GM23338 (cell line): ENCODE measurements around the gene HARS1. TPM values are rescaled to one million over a fixed set of nuclear protein-coding genes. Genes with fewer than 3 reads are reported as not detected.

Experiments
- CREB1 ChIP-seq: fragments of 250-450 bp; sonication (Bioruptor Pico); IDR thresholded peaks from 2 replicates; pipeline ENCODE4 v1.5.0; 2020; ENCODE audit warnings: low read depth, mild to moderate bottlenecking, moderate library complexity
- EZH2 ChIP-seq: fragments of 200-600 bp; sonication (generic); IDR thresholded peaks from one replicate; pipeline ENCODE4 v1.8.0; 2017; ENCODE audit warnings: antibody characterized with exemption, mild to moderate bottlenecking, low read depth; ENCODE audit not compliant: unreplicated experiment
- EZH2phosphoT487 ChIP-seq: fragments of 200-600 bp; sonication (generic); IDR thresholded peaks from one replicate; pipeline ENCODE4 v1.8.1; 2018; ENCODE audit warnings: antibody characterized with exemption; ENCODE audit not compliant: unreplicated experiment
- JUNB ChIP-seq: IDR thresholded peaks from one replicate; pipeline ENCODE4 v1.6.1; 2016; ENCODE audit warnings: antibody characterized with exemption; ENCODE audit not compliant: unreplicated experiment
- POLR2AphosphoS5 ChIP-seq: IDR thresholded peaks from 2 replicates; pipeline ENCODE4 v1.6.1; 2016; ENCODE audit warnings: antibody characterized with exemption, low read depth
- STAT1 ChIP-seq: IDR thresholded peaks from one replicate; pipeline ENCODE4 v1.6.1; 2016; ENCODE audit warnings: antibody characterized with exemption; ENCODE audit not compliant: unreplicated experiment
- ZNF331 ChIP-seq: fragments of 250-450 bp; sonication (Bioruptor Pico); IDR thresholded peaks from 2 replicates; pipeline ENCODE4 v1.5.0; 2020; ENCODE audit warnings: low read depth, mild to moderate bottlenecking, moderate library complexity
- ZNF462 ChIP-seq: fragments of 250-450 bp; sonication (Bioruptor Pico); IDR thresholded peaks from 2 replicates; pipeline ENCODE4 v1.5.0; 2020; ENCODE audit warnings: mild to moderate bottlenecking, moderate library complexity
- polyA plus RNA-seq: library from polyadenylated mRNA; unstranded; fragments of >200 nt; fragmentation: Nextera tagmentation; extraction: Ambion mirVana; gene quantifications from 2 replicates; pipeline ENCODE4 v1.2.1, GENCODE V29; 2016
- total RNA-seq: library from RNA; depleted of rRNA; stranded (reverse); fragments of >200 nt; shearing (Covaris generic); gene quantifications from 2 replicates; pipeline ENCODE4 v1.2.3, GENCODE V29; 2014
- TF ChIP-seq, protein P1 (sequence below): IDR thresholded peaks from one replicate; pipeline ENCODE4 v1.6.1; 2018; ENCODE audit warnings: antibody characterized with exemption; ENCODE audit not compliant: unreplicated experiment
- TF ChIP-seq, protein P2 (sequence below): IDR thresholded peaks from 2 replicates; pipeline ENCODE4 v1.6.1; 2016; ENCODE audit warnings: antibody characterized with exemption

HARS1 gene
- total and polyA plus RNA-seq, 2 experiments from 2014 or later, result 51.6 to 57.8 TPM

- TF ChIP-seq ZNF462 (CRISPR knock-in tag) (no peak), JUNB (no peak), EZH2phosphoT487 (no peak), EZH2 (no peak), ZNF331 (no peak), POLR2AphosphoS5 (no peak), CREB1 (CRISPR knock-in tag) (no peak), STAT1 (no peak)
- TF ChIP-seq, protein P1, sequence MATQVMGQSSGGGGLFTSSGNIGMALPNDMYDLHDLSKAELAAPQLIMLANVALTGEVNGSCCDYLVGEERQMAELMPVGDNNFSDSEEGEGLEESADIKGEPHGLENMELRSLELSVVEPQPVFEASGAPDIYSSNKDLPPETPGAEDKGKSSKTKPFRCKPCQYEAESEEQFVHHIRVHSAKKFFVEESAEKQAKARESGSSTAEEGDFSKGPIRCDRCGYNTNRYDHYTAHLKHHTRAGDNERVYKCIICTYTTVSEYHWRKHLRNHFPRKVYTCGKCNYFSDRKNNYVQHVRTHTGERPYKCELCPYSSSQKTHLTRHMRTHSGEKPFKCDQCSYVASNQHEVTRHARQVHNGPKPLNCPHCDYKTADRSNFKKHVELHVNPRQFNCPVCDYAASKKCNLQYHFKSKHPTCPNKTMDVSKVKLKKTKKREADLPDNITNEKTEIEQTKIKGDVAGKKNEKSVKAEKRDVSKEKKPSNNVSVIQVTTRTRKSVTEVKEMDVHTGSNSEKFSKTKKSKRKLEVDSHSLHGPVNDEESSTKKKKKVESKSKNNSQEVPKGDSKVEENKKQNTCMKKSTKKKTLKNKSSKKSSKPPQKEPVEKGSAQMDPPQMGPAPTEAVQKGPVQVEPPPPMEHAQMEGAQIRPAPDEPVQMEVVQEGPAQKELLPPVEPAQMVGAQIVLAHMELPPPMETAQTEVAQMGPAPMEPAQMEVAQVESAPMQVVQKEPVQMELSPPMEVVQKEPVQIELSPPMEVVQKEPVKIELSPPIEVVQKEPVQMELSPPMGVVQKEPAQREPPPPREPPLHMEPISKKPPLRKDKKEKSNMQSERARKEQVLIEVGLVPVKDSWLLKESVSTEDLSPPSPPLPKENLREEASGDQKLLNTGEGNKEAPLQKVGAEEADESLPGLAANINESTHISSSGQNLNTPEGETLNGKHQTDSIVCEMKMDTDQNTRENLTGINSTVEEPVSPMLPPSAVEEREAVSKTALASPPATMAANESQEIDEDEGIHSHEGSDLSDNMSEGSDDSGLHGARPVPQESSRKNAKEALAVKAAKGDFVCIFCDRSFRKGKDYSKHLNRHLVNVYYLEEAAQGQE, result no peak
- TF ChIP-seq, protein P2, sequence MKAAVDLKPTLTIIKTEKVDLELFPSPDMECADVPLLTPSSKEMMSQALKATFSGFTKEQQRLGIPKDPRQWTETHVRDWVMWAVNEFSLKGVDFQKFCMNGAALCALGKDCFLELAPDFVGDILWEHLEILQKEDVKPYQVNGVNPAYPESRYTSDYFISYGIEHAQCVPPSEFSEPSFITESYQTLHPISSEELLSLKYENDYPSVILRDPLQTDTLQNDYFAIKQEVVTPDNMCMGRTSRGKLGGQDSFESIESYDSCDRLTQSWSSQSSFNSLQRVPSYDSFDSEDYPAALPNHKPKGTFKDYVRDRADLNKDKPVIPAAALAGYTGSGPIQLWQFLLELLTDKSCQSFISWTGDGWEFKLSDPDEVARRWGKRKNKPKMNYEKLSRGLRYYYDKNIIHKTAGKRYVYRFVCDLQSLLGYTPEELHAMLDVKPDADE, result no peak
Measured at GRCh38 chr5:140694276-140694675, 3.1 kb upstream of the HARS1 start (continued).
